H4 (cell line): ENCODE data around the gene TCEAL3. TPM values are rescaled to one million over a fixed set of nuclear protein-coding genes. Genes with fewer than 3 reads are reported as not detected.
"Not testable (repeated sequence)": the region's sequence is repeated elsewhere in the genome, so short reads cannot be mapped to it uniquely, and the experiment has no call there.

Experiments
- DNase-seq: peaks from one replicate; pipeline ENCODE4 v3.0.0-alpha.2; 2015; ENCODE audit warnings: low spot score
- total RNA-seq: library from RNA; depleted of rRNA; stranded (reverse); fragments of >200 nt; shearing (Covaris generic); gene quantifications from 2 replicates; pipeline ENCODE4 v1.2.3, GENCODE V29; 2014; rRNA removed

The TCEAL3 gene, protein sequence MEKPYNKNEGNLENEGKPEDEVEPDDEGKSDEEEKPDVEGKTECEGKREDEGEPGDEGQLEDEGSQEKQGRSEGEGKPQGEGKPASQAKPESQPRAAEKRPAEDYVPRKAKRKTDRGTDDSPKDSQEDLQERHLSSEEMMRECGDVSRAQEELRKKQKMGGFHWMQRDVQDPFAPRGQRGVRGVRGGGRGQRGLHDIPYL
- 20.4 and 20.9 TPM in 2 replicates for total RNA-seq

DNA sequence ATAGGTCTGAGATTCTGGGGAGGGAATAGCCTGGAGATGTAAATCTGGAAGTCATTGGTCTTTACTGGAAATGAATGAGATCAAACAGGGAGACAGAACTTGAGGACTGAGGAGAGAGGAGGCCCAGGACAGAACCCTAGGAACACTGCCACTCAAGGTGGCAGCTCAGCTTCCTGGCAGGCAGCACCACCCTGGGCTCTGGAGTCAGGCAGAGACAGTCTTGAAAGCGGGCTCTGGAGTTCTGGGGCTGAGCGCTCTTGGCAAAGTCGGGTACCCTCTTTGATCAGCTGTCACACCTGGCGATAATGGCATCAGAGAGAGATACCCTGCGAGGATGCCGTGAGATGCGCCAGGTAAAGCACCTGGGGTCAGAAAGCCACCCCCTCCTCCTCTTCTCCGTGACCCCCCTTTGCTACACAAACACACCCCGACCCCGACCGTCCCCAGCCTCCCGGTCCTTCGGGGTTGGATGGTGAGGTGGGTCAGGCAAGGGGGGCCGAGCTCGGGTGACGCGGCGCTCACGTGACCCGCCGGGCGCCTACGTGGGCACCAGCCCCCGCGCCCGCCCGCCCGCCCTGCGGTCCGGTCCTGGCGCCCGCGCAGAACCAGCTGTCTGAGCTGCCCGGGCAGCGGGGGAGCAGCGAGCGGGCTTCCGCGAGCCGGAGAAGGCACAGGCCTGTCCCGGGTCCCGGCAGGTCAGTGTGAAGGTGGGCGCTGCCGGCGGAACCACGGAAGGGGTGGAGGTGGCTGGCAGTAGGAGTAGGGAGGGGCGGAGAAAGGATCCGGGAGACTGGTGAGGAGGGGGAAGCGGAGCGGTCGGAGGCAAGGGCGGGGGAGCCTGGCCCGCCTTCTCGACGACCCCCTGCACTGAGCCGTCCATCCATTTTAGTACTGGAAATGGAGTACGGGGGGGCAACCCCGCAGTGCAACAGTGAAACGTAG, at the start of gene TCEAL3:
Gene TCEAL3 (plus strand): TSS at position 600 of the 942 bp plus-strand sequence. CDS start 1,102 bp downstream, outside the sequence.
- peak; percentile 18 for DNase-seq

DNA sequence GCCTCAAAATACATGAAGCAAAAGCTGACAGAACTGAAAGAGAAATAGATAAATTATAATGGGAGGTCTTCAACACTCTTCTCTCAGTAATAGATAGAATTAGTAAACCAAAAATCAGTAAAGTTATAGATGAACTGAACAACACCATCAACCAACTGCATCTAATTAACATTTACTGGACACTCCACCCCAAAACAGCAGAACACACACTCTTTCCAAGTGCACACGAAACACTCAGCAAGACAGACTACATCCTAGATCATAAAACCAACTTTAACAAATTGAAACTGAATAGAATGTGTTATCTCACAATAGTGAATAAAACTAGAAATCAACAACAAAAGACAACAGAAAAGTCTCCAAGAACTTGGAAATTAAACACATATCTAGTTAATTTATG, 47.5 kb upstream of the TCEAL3 start:
- no peak for DNase-seq

DNA sequence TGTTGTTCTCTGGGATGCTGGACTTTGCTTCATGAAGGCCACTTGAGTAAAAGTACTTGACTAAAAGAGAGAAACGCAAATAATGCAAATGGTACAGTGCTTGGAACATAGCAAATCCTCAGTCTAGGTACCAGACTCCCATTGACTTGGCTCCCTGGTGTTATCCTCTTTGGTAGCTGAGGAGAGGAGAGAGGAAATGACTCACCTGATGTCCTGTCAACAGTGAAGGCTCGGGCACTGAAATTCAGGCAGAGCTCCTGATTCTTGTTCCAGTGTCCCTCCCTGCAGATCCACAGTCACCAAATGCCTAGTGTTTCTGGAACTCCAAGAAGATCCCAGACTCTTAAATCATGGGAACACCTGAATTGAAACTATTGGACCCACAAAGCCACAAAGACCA, 45.0 kb upstream of the TCEAL3 start:
- no peak for DNase-seq

DNA sequence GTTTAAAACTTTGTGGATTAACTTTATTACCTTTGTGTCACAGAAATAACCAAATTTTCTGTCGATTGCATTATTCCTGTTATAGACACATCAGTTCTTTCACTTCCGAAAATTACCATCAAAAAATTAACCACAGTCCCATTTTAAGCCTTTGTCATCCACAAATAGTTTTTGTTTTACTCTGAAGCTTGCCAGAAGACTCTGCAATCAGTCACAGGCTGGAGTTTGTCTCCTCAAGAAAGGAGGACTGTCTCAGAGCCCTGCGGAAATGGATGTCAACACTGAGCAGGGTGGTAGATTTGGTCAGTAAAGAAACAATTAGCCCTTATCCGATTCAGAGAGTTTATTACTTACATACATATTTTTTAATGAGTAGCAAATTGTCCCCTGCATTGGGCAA, 42.6 kb upstream of the TCEAL3 start:
- no peak for DNase-seq

DNA sequence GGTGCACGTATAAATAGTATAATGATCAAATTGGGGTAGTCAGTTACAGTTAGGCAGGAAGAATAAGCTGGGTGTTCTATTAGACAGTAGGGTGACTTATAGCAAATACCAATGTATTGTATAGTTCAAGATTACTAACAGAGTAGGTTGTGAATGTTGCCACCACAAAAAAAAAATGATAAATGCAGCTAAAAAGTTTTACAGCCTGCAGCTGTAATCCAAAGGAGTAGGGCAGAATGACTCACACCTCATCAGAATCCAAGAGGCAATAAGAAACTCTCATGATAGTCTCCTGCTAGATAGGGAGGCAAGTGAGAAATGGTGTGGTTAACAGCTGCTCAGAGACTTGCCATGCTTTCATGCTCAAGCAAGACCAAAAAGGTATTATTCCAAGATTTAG, 42.0 kb upstream of the TCEAL3 start:
- no peak for DNase-seq

DNA sequence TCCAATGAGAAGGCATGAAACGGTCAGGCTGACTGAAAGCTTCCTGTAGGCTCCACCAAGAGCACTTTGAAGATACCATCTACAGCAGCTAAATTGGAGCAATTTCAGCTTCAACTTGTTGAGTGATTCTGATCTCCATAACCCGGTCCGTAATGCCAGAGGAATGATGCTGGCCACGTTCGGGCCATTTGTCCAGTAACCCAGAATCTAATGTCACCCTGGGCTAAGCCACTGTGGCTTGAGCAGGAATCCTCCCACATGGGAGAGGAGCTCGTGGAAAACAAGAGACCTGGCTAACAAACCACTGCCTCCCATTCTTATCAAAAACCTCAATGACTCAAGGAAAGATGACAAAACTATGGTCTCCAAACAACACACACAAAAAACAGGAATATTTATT, 36.6 kb upstream of the TCEAL3 start:
- no peak for DNase-seq

DNA sequence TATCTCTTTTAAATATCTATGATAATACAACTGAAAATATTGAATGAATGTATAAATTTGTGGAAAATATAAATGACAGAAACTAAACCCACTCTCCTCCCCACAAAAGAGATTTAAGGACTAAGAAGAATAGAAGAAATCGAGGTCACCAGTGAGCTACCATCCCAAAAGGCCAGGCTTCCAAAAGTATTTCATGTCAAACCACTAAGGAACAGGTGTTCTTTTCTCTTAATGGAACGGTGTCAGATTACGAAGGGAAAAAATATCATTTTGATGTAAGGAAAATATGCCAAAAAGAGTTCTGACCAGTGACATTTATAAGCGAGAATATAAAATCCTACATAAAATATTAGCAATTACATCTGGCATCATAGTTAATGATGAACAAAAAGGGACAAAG, 36.0 kb upstream of the TCEAL3 start:
- DNase-seq: no peak

DNA sequence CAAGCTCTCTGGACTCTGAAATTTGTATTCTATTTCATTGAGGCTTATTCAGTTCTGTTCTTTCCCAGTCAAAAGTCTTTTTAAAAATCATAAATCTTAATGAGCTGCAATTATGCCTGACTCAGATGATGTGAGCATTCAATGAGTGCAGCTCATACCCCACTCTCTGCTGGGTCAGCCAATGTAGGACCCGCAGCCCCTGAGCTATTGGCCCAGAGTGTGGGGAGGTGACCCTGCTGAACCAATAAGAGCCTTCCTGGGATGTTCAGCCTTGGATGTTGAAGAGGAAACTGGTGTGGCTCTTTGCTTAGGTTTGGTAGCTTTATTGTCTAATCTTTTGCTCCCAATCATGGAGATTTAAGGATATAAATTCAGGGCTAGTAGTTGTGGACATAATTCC, 34.6 kb upstream of the TCEAL3 start:
- DNase-seq: no peak

DNA sequence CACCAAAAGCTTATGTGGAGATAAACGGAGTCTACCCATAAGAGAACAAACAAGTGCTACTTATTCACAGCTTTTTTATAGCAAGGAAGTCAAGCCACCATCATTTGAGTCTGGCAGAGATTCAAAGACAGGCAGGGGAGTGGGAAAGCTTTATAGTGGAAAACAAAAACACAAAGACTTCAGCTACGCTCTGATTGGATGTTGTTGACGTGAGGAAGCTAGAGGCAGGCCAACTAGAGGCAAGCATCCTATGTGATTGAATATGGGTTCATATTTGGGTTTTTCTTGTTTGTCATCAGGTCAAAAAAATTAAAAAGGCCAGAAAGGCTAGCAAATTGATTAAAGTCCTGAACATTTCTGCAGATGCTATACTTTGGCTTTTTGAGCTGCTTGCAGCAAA, 23.2 kb upstream of the TCEAL3 start:
- DNase-seq: no peak

DNA sequence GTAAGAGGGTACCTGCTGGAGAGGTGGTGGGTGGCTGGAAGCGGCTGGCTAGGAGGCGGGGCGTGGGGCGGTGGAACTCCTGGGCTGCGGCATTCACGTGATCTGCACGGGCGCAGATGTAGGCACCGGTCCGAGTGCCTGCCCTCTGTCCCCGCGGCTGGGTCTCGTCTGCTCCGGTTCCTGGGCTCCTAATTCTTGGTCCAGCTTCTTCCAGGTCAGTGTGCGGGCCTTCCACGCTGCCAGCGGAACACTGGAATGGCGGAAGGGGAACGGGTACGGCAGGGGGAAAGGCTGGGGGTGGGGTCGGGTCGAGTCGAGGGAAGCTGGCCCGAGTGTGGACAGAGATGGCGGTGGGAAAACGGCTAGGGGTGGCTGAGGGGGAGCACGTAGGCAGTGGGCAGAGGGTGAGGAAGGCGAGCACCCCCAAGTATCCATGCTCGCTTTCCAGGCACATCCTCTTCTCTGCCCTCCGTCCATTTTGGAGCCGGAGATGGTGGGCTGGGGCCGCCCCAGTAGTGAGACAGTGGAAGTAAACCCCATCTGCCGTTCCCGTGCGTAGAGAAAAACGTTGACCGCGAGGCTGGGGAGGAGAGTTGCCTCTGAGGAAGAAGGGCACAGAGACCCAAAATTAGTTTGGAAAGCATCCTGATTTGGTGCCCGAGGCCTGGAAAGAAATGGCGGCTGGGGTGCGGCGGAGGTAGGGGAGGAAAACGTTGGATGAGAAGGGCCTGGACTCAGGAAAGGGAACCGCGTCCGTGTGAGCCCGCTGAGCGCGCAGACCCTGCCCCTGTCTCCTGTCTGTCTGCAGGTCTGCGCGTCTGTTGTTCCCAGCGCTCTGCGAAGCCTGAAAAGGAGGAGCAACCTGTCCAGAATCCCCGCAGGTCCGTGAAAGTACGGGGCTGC, 22.1 kb upstream of the TCEAL3 start, which contains the start of gene TCEAL4:
Gene TCEAL4 (plus strand): TSS at position 105 of the 903 bp plus-strand sequence. CDS start 1,161 bp downstream, outside the sequence.
- DNase-seq: peak; percentile 18

DNA sequence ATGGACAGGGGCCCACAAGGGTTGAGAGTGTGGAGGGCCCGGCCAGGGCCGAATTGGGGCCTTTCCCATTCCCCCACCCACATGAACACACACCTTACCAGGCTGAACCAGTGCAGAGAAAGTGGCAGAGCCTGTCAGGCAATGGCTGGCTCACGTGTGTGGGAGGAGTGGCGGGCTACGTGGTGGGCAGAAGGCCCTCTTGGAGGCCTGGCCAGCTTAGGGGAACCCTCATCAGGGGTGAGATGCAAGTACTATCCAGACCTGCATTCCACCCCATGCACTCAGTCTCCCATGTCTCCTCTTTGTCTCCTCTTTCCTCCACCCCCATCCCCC, 21.5 kb upstream of the TCEAL3 start:
- no peak for DNase-seq

DNA sequence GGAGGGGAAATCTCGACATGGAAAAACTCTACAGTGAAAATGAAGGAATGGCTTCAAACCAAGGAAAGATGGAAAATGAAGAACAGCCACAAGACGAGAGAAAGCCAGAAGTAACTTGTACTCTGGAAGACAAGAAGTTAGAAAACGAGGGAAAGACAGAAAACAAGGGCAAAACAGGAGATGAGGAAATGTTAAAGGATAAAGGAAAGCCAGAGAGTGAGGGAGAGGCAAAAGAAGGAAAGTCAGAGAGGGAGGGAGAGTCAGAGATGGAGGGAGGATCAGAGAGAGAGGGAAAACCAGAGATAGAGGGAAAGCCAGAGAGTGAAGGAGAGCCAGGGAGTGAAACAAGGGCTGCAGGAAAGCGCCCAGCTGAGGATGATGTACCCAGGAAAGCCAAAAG, 21.1 kb upstream of the TCEAL3 start:
- DNase-seq: no peak

DNA sequence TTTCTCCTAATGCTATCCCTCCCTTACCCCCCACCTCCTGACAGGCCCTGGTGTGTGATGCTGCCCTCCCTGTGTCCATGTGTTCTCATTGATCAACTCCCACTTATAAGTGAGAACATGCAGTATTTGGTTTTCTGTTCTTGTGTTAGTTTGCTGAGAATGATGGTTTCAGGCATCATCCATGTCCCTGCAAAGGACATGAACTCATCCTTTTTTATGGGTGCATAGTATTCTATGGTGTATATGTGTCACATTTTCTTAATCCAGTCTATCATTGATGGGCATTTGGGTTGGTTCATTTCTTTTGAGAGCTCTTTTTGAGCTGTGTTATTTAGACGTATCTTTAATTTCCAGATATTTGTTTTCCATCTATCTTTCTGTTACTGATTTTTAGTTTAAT, 15.5 kb upstream of the TCEAL3 start:
- not testable (repeated sequence) for DNase-seq

DNA sequence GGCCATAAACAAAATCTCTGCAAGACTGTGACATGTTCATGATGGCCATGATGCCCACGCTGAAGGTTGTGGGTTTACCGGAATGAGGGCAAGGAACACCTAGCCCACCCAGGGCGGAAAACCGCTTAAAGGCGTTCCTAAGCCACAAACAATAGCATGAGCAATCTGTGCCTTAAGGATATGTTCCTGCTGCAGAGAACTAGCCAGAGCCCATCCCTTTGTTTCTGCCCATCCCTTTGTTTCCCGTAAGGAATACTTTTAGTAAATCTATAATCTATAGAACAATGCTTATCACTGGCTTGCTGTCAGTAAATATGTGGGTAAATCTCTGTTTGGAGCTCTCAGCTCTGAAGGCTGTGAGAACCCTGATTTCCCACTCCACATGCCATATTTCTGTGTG, 12.6 kb upstream of the TCEAL3 start:
- DNase-seq: not testable (repeated sequence)

DNA sequence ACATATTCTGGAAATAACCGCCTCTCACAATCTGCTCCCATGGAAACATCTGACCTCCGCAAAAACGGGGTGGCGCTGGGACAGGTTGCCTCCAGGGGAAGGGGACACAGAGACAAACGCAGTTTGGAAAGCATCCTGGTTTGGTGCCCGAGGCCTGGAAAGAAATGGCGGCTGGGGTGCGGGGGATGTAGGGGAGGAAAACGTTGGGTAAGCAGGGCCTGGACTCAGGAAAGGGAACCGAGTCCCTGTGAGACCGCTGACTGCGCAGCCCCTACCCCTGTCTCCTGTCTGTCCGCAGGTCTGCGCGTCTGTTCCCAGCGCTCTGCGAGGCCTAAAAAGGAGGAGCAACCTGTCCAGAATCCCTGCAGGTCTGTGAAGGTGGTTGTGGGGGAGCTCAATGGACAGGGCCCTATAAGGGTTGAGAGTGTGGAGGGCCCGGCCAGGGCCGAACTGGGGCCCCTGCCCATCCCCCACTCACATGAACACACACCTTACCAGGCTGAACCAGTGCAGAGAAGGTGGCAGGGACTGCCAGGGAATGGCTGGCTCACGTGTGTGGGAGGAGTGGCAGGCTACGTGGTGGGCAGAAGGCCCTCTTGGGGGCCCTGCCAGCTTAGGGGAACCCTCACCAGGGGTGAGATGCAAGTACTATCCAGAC, 672 bp downstream of the TCEAL3 start:
- no peak for DNase-seq

DNA sequence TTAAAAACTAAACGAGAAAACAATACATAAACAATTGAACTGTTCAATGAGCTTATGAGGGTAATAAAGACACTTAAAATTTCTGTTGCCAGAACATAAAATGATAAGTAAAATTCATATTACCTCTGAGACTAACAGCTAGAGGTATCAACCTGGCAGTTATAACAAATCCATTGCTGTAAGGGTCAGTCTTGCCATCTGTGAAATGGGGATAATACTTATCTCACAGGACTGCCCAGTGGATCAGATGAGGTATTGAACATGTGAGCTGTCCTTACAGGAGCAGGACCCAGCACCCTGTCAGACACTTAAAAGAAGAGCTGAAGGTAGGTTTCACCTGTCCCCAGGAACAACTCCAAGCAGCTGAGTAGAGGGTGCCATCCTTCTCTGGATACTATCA, 2.5 kb downstream of the TCEAL3 start:
- no peak for DNase-seq

DNA sequence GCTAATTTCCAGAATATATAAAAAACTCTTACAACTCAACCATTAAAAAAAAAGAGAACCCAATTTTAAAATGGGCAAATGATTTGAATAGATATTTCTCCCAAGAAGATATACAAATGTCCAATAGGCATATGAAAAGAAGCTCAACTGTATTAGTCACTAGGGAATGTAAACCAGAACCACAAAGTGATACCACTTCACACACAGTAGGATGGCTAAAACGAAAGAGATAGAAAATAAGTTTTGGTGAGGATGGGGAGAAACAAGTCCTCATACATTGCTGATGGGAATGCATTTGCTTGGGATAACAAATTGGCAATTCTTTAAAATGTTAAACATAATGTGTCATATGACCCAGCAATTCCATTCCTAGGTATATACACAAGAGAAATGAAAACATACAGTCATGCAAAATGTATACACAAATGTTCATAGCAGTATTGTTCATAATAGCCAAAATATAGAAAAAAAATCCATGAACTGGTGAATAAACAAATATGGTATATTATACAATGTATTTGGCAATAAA, 5.7 kb downstream of the TCEAL3 start:
- no peak for DNase-seq

DNA sequence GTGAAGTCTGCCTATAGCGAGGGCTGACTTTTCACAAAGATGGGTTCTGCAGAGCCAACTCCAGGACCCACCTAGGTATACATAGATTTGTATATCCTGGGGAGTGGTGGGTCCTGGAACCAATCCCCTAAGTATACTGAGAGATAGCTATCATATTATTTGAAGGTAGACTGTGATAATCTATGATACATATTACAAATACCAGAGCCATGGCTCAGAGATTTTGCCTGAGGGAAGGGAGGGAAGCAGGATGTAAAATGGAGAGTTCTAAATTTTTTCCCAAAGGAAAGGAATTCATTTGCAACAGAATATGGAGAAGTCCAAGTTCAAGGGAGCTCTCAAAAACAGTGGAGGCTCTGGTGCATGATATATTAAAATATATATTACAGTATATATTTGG, 7.2 kb downstream of the TCEAL3 start:
- DNase-seq: no peak

DNA sequence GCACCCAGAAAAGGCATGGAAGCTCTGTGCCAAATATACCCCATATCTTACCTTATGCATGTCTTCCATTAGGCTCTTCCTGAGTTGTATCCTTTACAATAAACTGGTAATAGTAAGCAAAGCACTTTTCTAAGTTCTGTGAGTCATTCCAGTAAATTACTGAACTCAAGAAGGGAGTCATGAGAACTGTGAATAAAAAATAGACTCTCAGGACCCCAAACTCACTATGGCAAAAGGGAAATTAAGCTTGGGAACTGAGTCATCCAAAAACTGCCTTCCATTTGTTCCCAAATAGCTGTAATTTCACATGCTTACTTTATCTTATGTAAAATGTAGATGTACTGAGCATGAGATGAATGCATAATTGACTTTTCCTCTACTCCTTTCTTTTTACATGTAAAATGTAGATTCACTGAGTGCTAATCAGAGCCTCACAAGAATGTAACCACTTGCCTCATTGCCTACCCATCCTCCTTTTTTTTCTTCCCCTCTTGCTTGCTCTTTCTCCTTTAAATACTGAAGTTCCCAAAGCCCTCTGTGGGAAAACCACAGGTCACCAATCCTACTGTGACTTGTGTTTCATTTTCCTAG, 8.1 kb downstream of the TCEAL3 start:
- DNase-seq: no peak

DNA sequence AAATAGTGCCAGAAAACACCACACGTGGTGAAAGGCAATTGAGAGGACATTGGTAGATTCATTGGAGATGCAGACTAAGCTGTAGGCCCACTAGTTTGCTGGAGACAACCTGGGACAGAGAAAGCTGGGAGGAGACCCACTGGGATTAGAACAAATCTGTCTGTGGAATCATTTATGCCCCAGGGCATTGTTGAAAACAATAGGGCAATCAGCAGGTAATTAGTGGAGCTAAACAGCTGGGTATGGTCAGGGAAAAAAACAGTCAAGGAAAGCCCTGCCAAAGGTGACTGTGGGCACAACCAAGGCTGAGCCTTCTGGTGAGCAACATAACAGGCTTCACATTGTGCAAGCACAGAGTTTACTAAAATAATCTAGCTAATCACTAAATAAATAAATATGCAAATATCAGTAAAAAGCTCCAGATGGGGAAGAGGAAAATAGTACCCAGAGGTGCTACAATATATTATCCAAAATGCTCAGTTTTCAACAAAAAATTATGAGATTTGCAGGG, 9.0 kb downstream of the TCEAL3 start:
- no peak for DNase-seq

DNA sequence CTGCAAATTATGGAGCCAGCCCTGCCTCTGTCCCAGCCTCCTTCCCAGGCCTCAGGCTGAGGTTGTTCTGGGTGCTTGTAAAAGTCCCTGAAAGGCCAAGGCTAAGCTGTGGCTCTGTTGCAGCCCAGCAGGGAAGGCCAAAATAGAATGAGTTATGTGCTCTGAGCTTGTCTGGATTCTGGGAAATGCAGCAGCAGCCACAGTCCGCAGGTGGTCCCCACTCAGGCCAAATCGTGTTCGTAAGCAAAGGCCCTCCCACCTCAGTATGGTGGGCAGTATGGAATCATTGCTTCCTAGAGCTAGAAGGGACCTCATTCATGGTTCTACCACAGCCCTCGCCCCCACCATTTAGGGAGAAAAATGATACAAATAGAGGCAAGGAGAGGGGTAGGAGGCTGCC, 16.3 kb downstream of the TCEAL3 start:
- no peak for DNase-seq
